Stomach (tissue), 4 donors: ENCODE measurements around the gene CCR5AS.
"Not testable (repeated sequence)": the region's sequence is repeated elsewhere in the genome, so short reads cannot be mapped to it uniquely, and the experiment has no call there.

ENCODE experiments used
- EP300 ChIP-seq: sonication (generic); formaldehyde crosslinking; IDR thresholded peaks from one replicate; pipeline ENCODE4 v1.6.1; 2017; ENCODE audit warnings: antibody characterized with exemption
- POLR2A ChIP-seq, 4 donors: fragments of 450-650 bp; IDR thresholded peaks; one replicate each; pipeline ENCODE4 v1.6.1; 2016; ENCODE audit warnings: antibody characterized with exemption in 4 of 4, control low read depth in 2 of 4, mild to moderate bottlenecking in 1 of 4, moderate library complexity in 1 of 4
- POLR2AphosphoS5 ChIP-seq, 3 donors: sonication (generic); formaldehyde crosslinking; IDR thresholded peaks; one replicate each; pipeline ENCODE4 v1.6.1; 2016; ENCODE audit warnings: antibody characterized with exemption in 3 of 3
- TF ChIP-seq, protein P1 (sequence below), 7 experiments: fragments of 450-650 bp in 4 of 7; fragments of 200-600 bp in 3 of 7; sonication (generic) in 3 of 7; IDR thresholded peaks; one replicate each; pipeline ENCODE4 v1.5.1; 2016 to 2019; ENCODE audit warnings: antibody characterized with exemption in 7 of 7, control low read depth in 2 of 7, mild to moderate bottlenecking in 1 of 7

DNA sequence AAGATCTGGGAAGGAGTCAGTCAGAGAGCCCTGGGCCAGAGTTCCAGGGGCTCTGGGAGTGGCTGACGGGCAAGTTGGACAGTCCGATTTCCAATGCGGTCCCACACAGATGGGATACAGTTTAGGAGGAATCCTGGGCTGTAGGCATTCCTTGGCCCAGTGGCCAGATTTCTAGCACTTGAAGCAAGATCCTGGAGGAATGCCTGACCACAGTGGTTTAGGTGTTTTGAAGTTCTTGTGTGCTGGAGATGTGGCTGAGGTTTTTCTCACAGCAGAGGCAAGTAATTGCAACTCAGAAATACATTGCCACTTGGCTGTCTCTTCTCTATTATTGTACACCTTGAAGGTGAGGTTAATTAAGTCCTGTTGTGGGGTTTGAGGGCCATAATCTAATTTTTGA is 76.2 kb downstream of the CCR5AS start:
- TF ChIP-seq, protein P1, sequence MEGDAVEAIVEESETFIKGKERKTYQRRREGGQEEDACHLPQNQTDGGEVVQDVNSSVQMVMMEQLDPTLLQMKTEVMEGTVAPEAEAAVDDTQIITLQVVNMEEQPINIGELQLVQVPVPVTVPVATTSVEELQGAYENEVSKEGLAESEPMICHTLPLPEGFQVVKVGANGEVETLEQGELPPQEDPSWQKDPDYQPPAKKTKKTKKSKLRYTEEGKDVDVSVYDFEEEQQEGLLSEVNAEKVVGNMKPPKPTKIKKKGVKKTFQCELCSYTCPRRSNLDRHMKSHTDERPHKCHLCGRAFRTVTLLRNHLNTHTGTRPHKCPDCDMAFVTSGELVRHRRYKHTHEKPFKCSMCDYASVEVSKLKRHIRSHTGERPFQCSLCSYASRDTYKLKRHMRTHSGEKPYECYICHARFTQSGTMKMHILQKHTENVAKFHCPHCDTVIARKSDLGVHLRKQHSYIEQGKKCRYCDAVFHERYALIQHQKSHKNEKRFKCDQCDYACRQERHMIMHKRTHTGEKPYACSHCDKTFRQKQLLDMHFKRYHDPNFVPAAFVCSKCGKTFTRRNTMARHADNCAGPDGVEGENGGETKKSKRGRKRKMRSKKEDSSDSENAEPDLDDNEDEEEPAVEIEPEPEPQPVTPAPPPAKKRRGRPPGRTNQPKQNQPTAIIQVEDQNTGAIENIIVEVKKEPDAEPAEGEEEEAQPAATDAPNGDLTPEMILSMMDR (IDR thresholded peaks at IDR 0.05), result not testable (repeated sequence)
- TF ChIP-seq POLR2A (IDR thresholded peaks at IDR 0.05); EP300; POLR2AphosphoS5 (IDR thresholded peaks at IDR 0.05): not testable (repeated sequence)
